OCI-LY7 (cell line): ENCODE measurements around the gene MAGOH. TPM values are rescaled to one million over a fixed set of nuclear protein-coding genes. Genes with fewer than 3 reads are reported as not detected.

Experiments used
- BruUV-seq: library from RNA; stranded (reverse); fragments of 400-500 nt; replicated peaks from 2 replicates; lab custom pipeline; 2021; lab: Mats Ljungman, UMichigan
- CTCF ChIA-PET: fragments of 300-600 bp; sonication (Branson Sonifier 250); formaldehyde crosslinking; loops from one replicate; lab custom pipeline; 2022; ENCODE audit warnings: antibody characterized with exemption; ENCODE audit not compliant: unreplicated experiment; lab: Charles Lee
- POLR2A ChIA-PET: fragments of 300-600 bp; sonication (Branson Sonifier 250); formaldehyde crosslinking; loops from one replicate; lab custom pipeline; 2022; ENCODE audit warnings: antibody characterized with exemption; lab: Charles Lee
- DNase-seq: peaks from one replicate; pipeline ENCODE4 v3.0.0-alpha.2; 2015; ENCODE audit warnings: low spot score
- H2AFZ ChIP-seq: fragments of 200-600 bp; sonication (generic), shearing (Covaris generic); 2 replicates; pipeline ENCODE4 v1.6.1; 2014; ENCODE audit warnings: mild to moderate bottlenecking, antibody characterized with exemption, low read length, moderate library complexity
- H3K27ac ChIP-seq: fragments of 200-600 bp; sonication (generic); 2 replicates; pipeline ENCODE4 v1.5.1; 2014; ENCODE audit warnings: mixed run types, low read depth, mild to moderate bottlenecking, moderate library complexity, low read length, inconsistent platforms; ENCODE audit not compliant: poor library complexity, severe bottlenecking
- H3K36me3 ChIP-seq: fragments of 200-600 bp; sonication (generic); 2 replicates; pipeline ENCODE4 v1.6.1; 2014; ENCODE audit warnings: mild to moderate bottlenecking, antibody characterized with exemption, low read length, moderate library complexity, mixed read lengths; ENCODE audit not compliant: insufficient read depth
- H3K4me1 ChIP-seq: fragments of 200-600 bp; sonication (generic); 2 replicates; pipeline ENCODE4 v1.5.1; 2014; ENCODE audit warnings: mild to moderate bottlenecking, low read length; ENCODE audit not compliant: insufficient read depth, poor library complexity, severe bottlenecking
- H3K4me2 ChIP-seq: fragments of 200-600 bp; sonication (generic); 2 replicates; pipeline ENCODE4 v1.6.1; 2014; ENCODE audit warnings: mild to moderate bottlenecking, low read length
- H3K4me3 ChIP-seq: fragments of 200-600 bp; sonication (generic); 2 replicates; pipeline ENCODE4 v1.5.1; 2014; ENCODE audit warnings: mild to moderate bottlenecking, low read depth, low read length; ENCODE audit not compliant: poor library complexity, severe bottlenecking
- H3K79me2 ChIP-seq: fragments of 200-600 bp; sonication (generic); 2 replicates; pipeline ENCODE4 v1.6.1; 2016; ENCODE audit warnings: low read depth, mild to moderate bottlenecking, low read length, moderate library complexity, mixed read lengths; ENCODE audit not compliant: insufficient read depth
- H3K9me2 ChIP-seq: fragments of 200-600 bp; sonication (generic); 2 replicates; pipeline ENCODE4 v1.6.1; 2016; ENCODE audit warnings: mild to moderate bottlenecking, low read length, mixed read lengths; ENCODE audit not compliant: insufficient read depth
- H3K9me3 ChIP-seq: fragments of 200-600 bp; sonication (generic); 2 replicates; pipeline ENCODE4 v1.6.1; 2014; ENCODE audit warnings: mild to moderate bottlenecking, mixed run types, low read length, mixed read lengths
- H4K20me1 ChIP-seq: fragments of 200-600 bp; sonication (generic); 2 replicates; pipeline ENCODE4 v1.6.1; 2014; ENCODE audit warnings: mild to moderate bottlenecking, antibody characterized with exemption, low read length, moderate library complexity, mixed read lengths; ENCODE audit not compliant: insufficient read depth
- EZH2phosphoT487 ChIP-seq: fragments of 200-600 bp; sonication (generic); IDR thresholded peaks from 2 replicates; pipeline ENCODE4 v1.6.1; 2018; ENCODE audit warnings: low read depth, borderline replicate concordance, mild to moderate bottlenecking, mixed run types, antibody characterized with exemption, low read length, moderate library complexity, mixed read lengths
- intact Hi-C: fragments of 100-400 bp; cut with micrococcal nuclease; formaldehyde crosslinking; loops from one replicate; pipeline ENCODE4 v1.10.0; 2022; ENCODE audit not compliant: unreplicated experiment
- total RNA-seq, 2 experiments: library from RNA; depleted of rRNA in 1 of 2; stranded (reverse); fragments of >200 nt in 1 of 2; shearing (Covaris generic) in 1 of 2; gene quantifications; 2 replicates each; pipeline ENCODE4 v1.2.3, GENCODE V29; 2014 to 2022
- TF ChIP-seq, protein P1 (sequence below): fragments of 200-600 bp; sonication (generic); conservative IDR thresholded peaks from 2 replicates; pipeline ENCODE4 v1.5.1; 2014; ENCODE audit warnings: mild to moderate bottlenecking, antibody characterized with exemption, low read length, moderate library complexity, mixed read lengths

MAGOH gene
- total RNA-seq, 2 experiments from 2014 or later = 87.3 to 98.3 TPM

- POLR2A ChIA-PET = no interaction called here
- H3K27ac ChIP-seq = no peak overlapping the region
- TF ChIP-seq EZH2phosphoT487 = no peak
- TF ChIP-seq, protein P1, sequence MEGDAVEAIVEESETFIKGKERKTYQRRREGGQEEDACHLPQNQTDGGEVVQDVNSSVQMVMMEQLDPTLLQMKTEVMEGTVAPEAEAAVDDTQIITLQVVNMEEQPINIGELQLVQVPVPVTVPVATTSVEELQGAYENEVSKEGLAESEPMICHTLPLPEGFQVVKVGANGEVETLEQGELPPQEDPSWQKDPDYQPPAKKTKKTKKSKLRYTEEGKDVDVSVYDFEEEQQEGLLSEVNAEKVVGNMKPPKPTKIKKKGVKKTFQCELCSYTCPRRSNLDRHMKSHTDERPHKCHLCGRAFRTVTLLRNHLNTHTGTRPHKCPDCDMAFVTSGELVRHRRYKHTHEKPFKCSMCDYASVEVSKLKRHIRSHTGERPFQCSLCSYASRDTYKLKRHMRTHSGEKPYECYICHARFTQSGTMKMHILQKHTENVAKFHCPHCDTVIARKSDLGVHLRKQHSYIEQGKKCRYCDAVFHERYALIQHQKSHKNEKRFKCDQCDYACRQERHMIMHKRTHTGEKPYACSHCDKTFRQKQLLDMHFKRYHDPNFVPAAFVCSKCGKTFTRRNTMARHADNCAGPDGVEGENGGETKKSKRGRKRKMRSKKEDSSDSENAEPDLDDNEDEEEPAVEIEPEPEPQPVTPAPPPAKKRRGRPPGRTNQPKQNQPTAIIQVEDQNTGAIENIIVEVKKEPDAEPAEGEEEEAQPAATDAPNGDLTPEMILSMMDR = no peak
- H3K9me3 ChIP-seq = no peaks in the 10 kb centered on the region
- intact Hi-C loops = no loop called here
- H4K20me1 ChIP-seq = no peaks in the 10 kb centered on the region
- no TSS peak for BruUV-seq
- H3K4me1 ChIP-seq = no peaks in the 10 kb centered on the region
- no peaks in the 10 kb centered on the region for H3K79me2 ChIP-seq
- no peak overlapping the region for H3K4me3 ChIP-seq
- H3K9me2 ChIP-seq = no peaks in the 10 kb centered on the region
- H2AFZ ChIP-seq = no peak overlapping the region
- DNase-seq = no peak
- peaks cover 87% of the 10 kb centered on the region for H3K36me3 ChIP-seq
- no peak overlapping the region for H3K4me2 ChIP-seq
- CTCF ChIA-PET = interaction anchor here (0.6 kb wide), 1 partner anchor 173 kb away, joined by 3 read pairs; the partner anchor contains the start of gene DMRTB1
These were observed 47.8 kb upstream of the MAGOH start for GRCh38 chr1:53285969-53286760.

DNA sequence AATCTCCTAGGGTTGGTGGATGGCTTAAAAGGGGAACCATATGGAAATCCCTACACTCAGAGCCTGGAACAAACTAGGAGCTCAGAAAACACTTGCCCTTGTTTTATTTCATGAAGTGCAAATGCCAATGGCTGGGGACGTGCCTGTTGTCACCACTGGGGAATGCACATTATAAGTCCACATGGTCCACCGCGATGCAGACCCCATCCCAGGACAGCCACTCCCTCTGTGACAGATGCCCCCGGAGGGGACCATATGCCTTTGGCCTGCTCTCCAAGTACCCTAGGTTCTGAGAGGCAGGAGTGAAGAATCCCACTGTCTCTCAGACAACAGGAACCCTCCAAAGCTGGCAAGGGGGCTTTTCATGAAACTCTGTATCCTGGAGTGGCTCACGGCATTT, 47.2 kb upstream of the MAGOH start:
- POLR2A ChIA-PET = no interaction called here

More for the DNA sequence above, 47.2 kb upstream of the MAGOH start:
- Histone ChIP-seq H3K9me2 (no peaks in the 10 kb centered on the region), H3K4me2 (no peak overlapping the region), H3K27ac (no peak overlapping the region), H3K4me3 (no peak overlapping the region), H3K36me3 (peaks cover 88% of the 10 kb centered on the region), H3K9me3 (no peaks in the 10 kb centered on the region), H3K4me1 (no peaks in the 10 kb centered on the region), H4K20me1 (no peaks in the 10 kb centered on the region), H3K79me2 (no peaks in the 10 kb centered on the region), H2AFZ (no peak overlapping the region)
- no peak for DNase-seq
- CTCF ChIA-PET = no interaction called here
- TF ChIP-seq, protein P1 = no peak
- intact Hi-C loops = no loop called here
- no TSS peak for BruUV-seq
